ENCODE data around the gene MAP4K2.

MAP4K2 gene

GRCh38 chr11:64796757-64797541, 6.1 kb downstream of the MAP4K2 start:
- intact Hi-C loops (cut with DNase I): no loop called here
- peak in 5 of 10 donors; percentile 4 to 82 (median 57) for DNase-seq

GRCh38 chr11:64796047-64796756, 6.8 kb downstream of the MAP4K2 start:
- intact Hi-C loops (cut with DNase I): no loop called here
- DNase-seq: peak in 5 of 10 donors; percentile 6 to 66 (median 52)

- peak in 3 of 10 donors; percentile 8 to 70 (median 39) for DNase-seq
- intact Hi-C loops (cut with DNase I): no loop called here
Observed at GRCh38 chr11:64794526-64794925, 8.5 kb downstream of the MAP4K2 start.

GRCh38 chr11:64793271-64794160, 9.5 kb downstream of the MAP4K2 start:
- peak in 4 of 10 donors; percentile 4 to 62 (median 42) for DNase-seq
- intact Hi-C loops (cut with DNase I): no loop called here

GRCh38 chr11:64792482-64792881, 10.5 kb downstream of the MAP4K2 start:
- intact Hi-C loops (cut with DNase I): no loop called here
- peak in 2 of 10 donors; percentile 6 to 10 for DNase-seq

- intact Hi-C loops (cut with DNase I): no loop called here
- DNase-seq: peak in 3 of 10 donors; percentile 11 to 60 (median 49)
Observed at GRCh38 chr11:64791781-64792291, 11.2 kb downstream of the MAP4K2 start.

- intact Hi-C loops (cut with DNase I): no loop called here
- DNase-seq: peak in 5 of 10 donors; percentile 0 to 65 (median 27)
Observed at GRCh38 chr11:64790205-64791095, 12.6 kb downstream of the MAP4K2 start.

- intact Hi-C loops (cut with DNase I): no loop called here
- peak in 4 of 10 donors; percentile 5 to 73 (median 28) for DNase-seq
Observed at GRCh38 chr11:64789331-64790204, 13.4 kb downstream of the MAP4K2 start.

GRCh38 chr11:64788321-64789215, 14.4 kb downstream of the MAP4K2 start:
- intact Hi-C loops (cut with DNase I): no loop called here

GRCh38 chr11:64787526-64788320, 15.3 kb downstream of the MAP4K2 start:
- intact Hi-C loops (cut with DNase I): no loop called here
- DNase-seq: peak in 7 of 10 donors; percentile 32 to 89 (median 56)

More at GRCh38 chr11:64788321-64789215, 14.4 kb downstream of the MAP4K2 start:
- peak in 3 of 10 donors; percentile 6 to 66 (median 15) for DNase-seq

- intact Hi-C loops (cut with DNase I): no loop called here
- peak in 5 of 10 donors; percentile 2 to 67 (median 4) for DNase-seq
Observed at GRCh38 chr11:64786308-64786707, 16.7 kb downstream of the MAP4K2 start.

- intact Hi-C loops (cut with DNase I): no loop called here
- DNase-seq: no peak
Observed at GRCh38 chr11:64784813-64785581, 18.0 kb downstream of the MAP4K2 start.

- DNase-seq: peak; percentile 99 to 100 (median 100)
- intact Hi-C loops (cut with DNase I): loop anchor here (5.0 kb wide), 2 partner anchors 91 to 339 kb away; partner anchors contain the start of gene ZNHIT2
Observed at GRCh38 chr11:64778473-64779298, 24.3 kb downstream of the MAP4K2 start, which contains the start of gene SF1. SF1 (minus strand) TSS chr11:64778542; CDS start chr11:64778392, 150 bp downstream.

- intact Hi-C loops (cut with DNase I): loop anchor here (5.0 kb wide), 2 partner anchors 91 to 339 kb away; partner anchors contain the start of gene ZNHIT2
Observed at GRCh38 chr11:64778223-64778472, 24.9 kb downstream of the MAP4K2 start.

More at GRCh38 chr11:64778223-64778472, 24.9 kb downstream of the MAP4K2 start:
- no peak for DNase-seq
